Fibroblast of mammary gland (primary cell): ENCODE results near the gene KRT84.

Experiments
- DNase-seq: peaks from one replicate; pipeline ENCODE4 v3.0.0-alpha.2; 2010; ENCODE audit warnings: low read depth
- H3K4me3 ChIP-seq: 2 replicates; pipeline ENCODE4 v1.5.1; 2011; ENCODE audit warnings: low read depth, mild to moderate bottlenecking, low read length, moderate library complexity; ENCODE audit not compliant: control insufficient read depth
- TF ChIP-seq, protein P1 (sequence below): conservative IDR thresholded peaks from 2 replicates; pipeline ENCODE4 v1.5.1; 2011; ENCODE audit warnings: low read depth, low read length, inconsistent platforms; ENCODE audit not compliant: control insufficient read depth, insufficient read depth

KRT84 gene

DNA sequence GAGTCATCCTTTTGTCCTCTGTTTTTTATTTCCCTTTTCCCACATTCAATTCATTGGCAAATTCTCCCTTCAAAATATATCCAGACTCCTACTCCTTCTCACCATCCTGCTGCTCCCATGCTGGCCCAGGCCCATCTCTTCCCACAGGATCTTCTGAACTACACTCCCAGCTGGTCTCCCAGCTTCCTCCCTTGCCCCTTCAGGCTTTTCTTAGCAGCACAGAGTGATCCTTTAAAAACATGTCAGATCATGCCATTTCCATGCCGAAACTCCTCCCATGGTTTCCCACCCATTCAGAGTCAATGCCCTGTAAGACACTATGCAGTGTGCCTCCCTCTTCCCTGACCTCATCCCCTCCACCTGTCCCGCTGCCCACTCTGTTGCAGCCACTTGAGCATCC lies 2.4 kb upstream of the KRT84 start:
- TF ChIP-seq, protein P1, sequence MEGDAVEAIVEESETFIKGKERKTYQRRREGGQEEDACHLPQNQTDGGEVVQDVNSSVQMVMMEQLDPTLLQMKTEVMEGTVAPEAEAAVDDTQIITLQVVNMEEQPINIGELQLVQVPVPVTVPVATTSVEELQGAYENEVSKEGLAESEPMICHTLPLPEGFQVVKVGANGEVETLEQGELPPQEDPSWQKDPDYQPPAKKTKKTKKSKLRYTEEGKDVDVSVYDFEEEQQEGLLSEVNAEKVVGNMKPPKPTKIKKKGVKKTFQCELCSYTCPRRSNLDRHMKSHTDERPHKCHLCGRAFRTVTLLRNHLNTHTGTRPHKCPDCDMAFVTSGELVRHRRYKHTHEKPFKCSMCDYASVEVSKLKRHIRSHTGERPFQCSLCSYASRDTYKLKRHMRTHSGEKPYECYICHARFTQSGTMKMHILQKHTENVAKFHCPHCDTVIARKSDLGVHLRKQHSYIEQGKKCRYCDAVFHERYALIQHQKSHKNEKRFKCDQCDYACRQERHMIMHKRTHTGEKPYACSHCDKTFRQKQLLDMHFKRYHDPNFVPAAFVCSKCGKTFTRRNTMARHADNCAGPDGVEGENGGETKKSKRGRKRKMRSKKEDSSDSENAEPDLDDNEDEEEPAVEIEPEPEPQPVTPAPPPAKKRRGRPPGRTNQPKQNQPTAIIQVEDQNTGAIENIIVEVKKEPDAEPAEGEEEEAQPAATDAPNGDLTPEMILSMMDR, result no peak
- no peak for DNase-seq

DNA sequence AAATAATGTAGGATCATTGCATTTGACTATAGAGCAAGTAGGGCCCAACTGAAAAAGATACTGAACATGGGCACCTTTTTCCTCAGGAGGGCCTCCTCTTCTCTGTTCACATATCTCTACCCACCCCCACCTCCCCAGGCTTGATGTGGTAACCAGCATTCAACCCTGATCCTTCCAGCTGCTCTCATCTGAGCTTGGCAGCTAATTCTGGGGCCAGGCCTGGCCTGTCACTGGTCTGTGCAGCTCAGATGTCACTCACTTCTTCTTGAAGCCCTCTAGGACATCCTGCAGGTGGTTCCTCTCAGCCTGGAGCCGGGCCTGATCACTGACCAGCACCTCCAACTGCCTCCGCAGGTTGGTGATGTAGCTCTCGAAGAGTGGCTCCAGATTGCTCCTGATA lies 2.1 kb downstream of the KRT84 start:
- no peak for DNase-seq
- TF ChIP-seq, protein P1, result no peak
- no peak overlapping the region for H3K4me3 ChIP-seq

More for the DNA sequence above, 2.4 kb upstream of the KRT84 start:
- H3K4me3 ChIP-seq, result no peak overlapping the region

GRCh38 chr12:52382854-52383253 lies 2.6 kb downstream of the KRT84 start:
- no peak overlapping the region for H3K4me3 ChIP-seq
- DNase-seq, result no peak
- TF ChIP-seq, protein P1, result no peak

GRCh38 chr12:52381206-52381605 lies 4.2 kb downstream of the KRT84 start:
- H3K4me3 ChIP-seq, result no peak overlapping the region
- TF ChIP-seq, protein P1, result no peak
- DNase-seq, result no peak

DNA sequence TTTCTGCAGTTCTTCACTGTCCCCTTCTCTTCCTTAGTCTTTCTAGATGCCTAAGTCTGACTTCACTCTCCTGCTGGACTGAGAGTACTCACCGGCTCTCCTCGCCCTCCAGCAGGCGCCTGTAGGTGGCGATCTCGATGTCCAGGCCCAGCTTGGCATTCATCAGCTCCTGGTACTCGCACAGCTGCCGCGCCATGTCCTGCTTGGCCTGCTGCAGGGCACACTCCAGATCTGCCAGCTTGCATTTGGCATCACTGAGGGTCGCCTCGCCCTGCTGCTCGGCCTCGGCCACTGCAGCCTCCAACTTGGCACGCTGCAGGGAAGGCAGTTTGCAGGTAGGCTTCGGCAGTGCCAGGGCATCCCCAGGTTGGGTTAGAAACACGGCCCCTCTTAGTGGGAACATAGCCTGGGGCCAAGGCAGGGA lies 5.2 kb downstream of the KRT84 start:
- TF ChIP-seq, protein P1, result peak; percentile 48
- DNase-seq, result peak; percentile 29
- H3K4me3 ChIP-seq, result no peak overlapping the region

- TF ChIP-seq, protein P1, result no peak
- H3K4me3 ChIP-seq, result no peak overlapping the region
- DNase-seq, result no peak
Observed at GRCh38 chr12:52379536-52379935, 5.9 kb downstream of the KRT84 start.

GRCh38 chr12:52378091-52378490 lies 7.4 kb downstream of the KRT84 start:
- TF ChIP-seq, protein P1, result no peak
- H3K4me3 ChIP-seq, result no peak overlapping the region
- DNase-seq, result no peak
